ENCODE data around the gene GPR15LG.

GPR15LG gene

GRCh38 chr10:84234479-84234878 is 60.9 kb downstream of the GPR15LG start:
- no peak overlapping the region for H3K4ac ChIP-seq (ENCODE audit: low read depth, low read length)
- no peak overlapping the region for H4K12ac ChIP-seq (ENCODE audit: low read depth, low read length)
- H3K9ac ChIP-seq (ENCODE audit: low read length) = no peak overlapping the region
- H3K4me2 ChIP-seq (ENCODE audit: low read length) = no peak overlapping the region
- peaks cover 4% of the 10 kb centered on the region for H3K9me3 ChIP-seq (ENCODE audit: insufficient read depth, low read depth, low read length)
- H3K27me3 ChIP-seq (ENCODE audit: insufficient read depth, low read length) = no peaks in the 10 kb centered on the region
- no peak for DNase-seq
- H3K36me3 ChIP-seq (ENCODE audit: control insufficient read depth in 1 of 2, insufficient read depth in 2 of 2, low read length in 2 of 2) = no peaks in the 10 kb centered on the region
- no peak overlapping the region for H4K91ac ChIP-seq (ENCODE audit: low read depth, low read length)
- no peak overlapping the region for H2BK12ac ChIP-seq (ENCODE audit: low read length)
- H2AFZ ChIP-seq (ENCODE audit: insufficient read depth, low read length, poor library complexity) = no peak overlapping the region
- no peak overlapping the region for H3K14ac ChIP-seq (ENCODE audit: low read length)
- WGBS (ENCODE audit: extremely low coverage, insufficient coverage, insufficient read length) = no CpG with 5 or more reads among the region's 4 CpGs
- H3K23ac ChIP-seq (ENCODE audit: low read length) = no peak overlapping the region
- no peak overlapping the region for H3K4me3 ChIP-seq (ENCODE audit: low read depth, low read length)
- H3K4me1 ChIP-seq (ENCODE audit: control insufficient read depth in 1 of 2, insufficient read depth in 2 of 2, low read length in 2 of 2) = no peaks in the 10 kb centered on the region
- no peak overlapping the region for H4K8ac ChIP-seq (ENCODE audit: low read depth, low read length)
- H3K18ac ChIP-seq (ENCODE audit: low read length) = no peak overlapping the region
- no peak overlapping the region for H2BK120ac ChIP-seq (ENCODE audit: insufficient read depth, low read length, poor library complexity)
- no peak overlapping the region for H2AK5ac ChIP-seq (ENCODE audit: low read length)
- H3K27ac ChIP-seq (ENCODE audit: low read depth, low read length) = no peak overlapping the region
- no peaks in the 10 kb centered on the region for H3K79me2 ChIP-seq (ENCODE audit: control insufficient read depth, insufficient read depth, low read length, poor library complexity)
- H2BK5ac ChIP-seq (ENCODE audit: low read depth, low read length, poor library complexity) = no peak overlapping the region
- no peaks in the 10 kb centered on the region for H3K79me1 ChIP-seq (ENCODE audit: low read length)
